GM19099 (cell line): ENCODE results near the gene MICAL3.

Experiments used
- POLR2A ChIP-seq: IDR thresholded peaks from 3 replicates; pipeline ENCODE4 v1.6.1; 2011; ENCODE audit warnings: low read depth; ENCODE audit not compliant: insufficient read length; ENCODE audit errors: extremely low read depth

Gene MICAL3

GRCh38 chr22:18059991-18060390 is 35.6 kb upstream of the MICAL3 start:
- no peak for TF ChIP-seq POLR2A

GRCh38 chr22:18059473-18059872 is 35.1 kb upstream of the MICAL3 start:
- no peak for TF ChIP-seq POLR2A

GRCh38 chr22:18059094-18059417 is 34.7 kb upstream of the MICAL3 start:
- TF ChIP-seq POLR2A, result no peak

- no peak for TF ChIP-seq POLR2A
Observed at GRCh38 chr22:18058371-18059093, 34.2 kb upstream of the MICAL3 start.

- TF ChIP-seq POLR2A, result no peak
Observed at GRCh38 chr22:18057568-18058209, 33.3 kb upstream of the MICAL3 start.

GRCh38 chr22:18056807-18057474 is 32.6 kb upstream of the MICAL3 start:
- TF ChIP-seq POLR2A, result no peak

GRCh38 chr22:18056161-18056666 is 31.9 kb upstream of the MICAL3 start:
- TF ChIP-seq POLR2A, result no peak

GRCh38 chr22:18055619-18056160 is 31.3 kb upstream of the MICAL3 start:
- no peak for TF ChIP-seq POLR2A

- no peak for TF ChIP-seq POLR2A
Observed at GRCh38 chr22:18050065-18050464, 25.7 kb upstream of the MICAL3 start.

- TF ChIP-seq POLR2A, result no peak
Observed at GRCh38 chr22:18048441-18048898, 24.1 kb upstream of the MICAL3 start.

- TF ChIP-seq POLR2A, result no peak
Observed at GRCh38 chr22:18048041-18048440, 23.7 kb upstream of the MICAL3 start.

- no peak for TF ChIP-seq POLR2A
Observed at GRCh38 chr22:18045794-18046193, 21.4 kb upstream of the MICAL3 start.

GRCh38 chr22:18044548-18045271 is 20.3 kb upstream of the MICAL3 start:
- TF ChIP-seq POLR2A, result no peak

GRCh38 chr22:18042685-18043084 is 18.3 kb upstream of the MICAL3 start:
- TF ChIP-seq POLR2A, result no peak

- TF ChIP-seq POLR2A, result no peak
Observed at GRCh38 chr22:18035751-18036150, 11.4 kb upstream of the MICAL3 start.

GRCh38 chr22:18034076-18034475 is 9.7 kb upstream of the MICAL3 start:
- TF ChIP-seq POLR2A, result no peak
